Endothelial cell of umbilical vein (primary cell): ENCODE measurements around the gene PSMA5. TPM values are rescaled to one million over a fixed set of nuclear protein-coding genes. Genes with fewer than 3 reads are reported as not detected.

Source experiments
- BruUV-seq: library from RNA; stranded (reverse); fragments of 400-500 nt; replicated peaks from 2 replicates; lab custom pipeline; 2021; lab: Mats Ljungman, UMichigan
- CTCF ChIA-PET: fragments of 300-600, 350-600 bp; sonication (Branson Sonifier 250); formaldehyde crosslinking; loops from one replicate; lab custom pipeline; 2021; ENCODE audit warnings: antibody characterized with exemption, inconsistent platforms; lab: Charles Lee
- POLR2A ChIA-PET: fragments of 300-600, 350-600 bp; sonication (Branson Sonifier 250); formaldehyde crosslinking; loops from one replicate; lab custom pipeline; 2021; ENCODE audit warnings: antibody characterized with exemption, inconsistent platforms; lab: Charles Lee
- DNase-seq: peaks from one replicate; pipeline ENCODE4 v3.0.0-alpha.2; 2011; ENCODE audit warnings: low read depth, low spot score
- FAIRE-seq: peaks from 2 replicates; lab custom pipeline; 2011; peaks lifted over from hg19 to GRCh38; lab: Jason Lieb, UNC
- H2AFZ ChIP-seq: 2 replicates; pipeline ENCODE4 v1.6.0; 2012; ENCODE audit warnings: low read depth, low read length, control low read depth, inconsistent platforms
- H3K27ac ChIP-seq: 2 replicates; pipeline ENCODE4 v1.5.1; 2011; ENCODE audit warnings: low read depth, mild to moderate bottlenecking, control low read depth, low read length, moderate library complexity; ENCODE audit not compliant: insufficient read depth
- H3K27me3 ChIP-seq, 2 experiments: 2 replicates each; pipeline versions ENCODE4 v1.6.0 to v1.6.1; 2011; ENCODE audit warnings: low read length in 2 of 2, mixed read lengths in 1 of 2; ENCODE audit not compliant: control insufficient read depth in 2 of 2, insufficient read depth in 2 of 2
- H3K36me3 ChIP-seq, 2 experiments: 2 replicates in 1 of 2; 3 replicates in 1 of 2; pipeline ENCODE4 v1.5.1; 2011; ENCODE audit warnings: low read length in 2 of 2, mild to moderate bottlenecking in 1 of 2, moderate library complexity in 1 of 2; ENCODE audit not compliant: control insufficient read depth in 2 of 2, insufficient read depth in 2 of 2; ENCODE audit errors: extremely low read depth in 1 of 2
- H3K4me1 ChIP-seq: 3 replicates; pipeline ENCODE4 v1.5.1; 2011; ENCODE audit warnings: mild to moderate bottlenecking, low read length; ENCODE audit not compliant: control insufficient read depth, insufficient read depth; ENCODE audit errors: extremely low read depth
- H3K4me2 ChIP-seq: 2 replicates; pipeline ENCODE4 v1.6.1; 2011; ENCODE audit warnings: low read length, control low read depth, mixed read lengths; ENCODE audit not compliant: insufficient read depth
- H3K4me3 ChIP-seq, 3 experiments: fragments of 200-600 bp in 1 of 3; sonication (generic), shearing (Covaris generic) in 1 of 3; replicated peaks in 1 of 3; 2 replicates each; pipeline ENCODE4 v1.5.1; 2011 to 2016; ENCODE audit warnings: control low read depth in 3 of 3, low read length in 3 of 3, mild to moderate bottlenecking in 2 of 3, inconsistent platforms in 1 of 3, low read depth in 1 of 3, moderate library complexity in 1 of 3; ENCODE audit not compliant: insufficient read depth in 1 of 3
- H3K79me2 ChIP-seq: 2 replicates; pipeline ENCODE4 v1.6.0; 2012; ENCODE audit warnings: low read length, inconsistent platforms; ENCODE audit not compliant: control insufficient read depth, insufficient read depth
- H3K9ac ChIP-seq: replicated peaks from 2 replicates; pipeline ENCODE3; 2011; ENCODE audit warnings: low read length, control low read depth; ENCODE audit not compliant: insufficient read depth; ENCODE audit errors: extremely low read depth
- H3K9me1 ChIP-seq: replicated peaks from 3 replicates; pipeline ENCODE4 v1.6.0; 2011; ENCODE audit warnings: mild to moderate bottlenecking, low read length; ENCODE audit not compliant: control insufficient read depth, insufficient read depth; ENCODE audit errors: extremely low read depth
- H3K9me3 ChIP-seq: replicated peaks from 2 replicates; pipeline ENCODE4 v1.5.1; 2012; ENCODE audit warnings: low read length, inconsistent platforms; ENCODE audit not compliant: control insufficient read depth, insufficient read depth
- H4K20me1 ChIP-seq: replicated peaks from 2 replicates; pipeline ENCODE3; 2011; ENCODE audit warnings: mild to moderate bottlenecking, low read length; ENCODE audit not compliant: control insufficient read depth, insufficient read depth; ENCODE audit errors: extremely low read depth
- CTCF ChIP-seq, 2 donors: IDR thresholded peaks; 1 replicate in 1 of 2; 2 replicates in 1 of 2; pipeline ENCODE4 v1.5.1; 2011; ENCODE audit warnings: low read length in 2 of 2, mild to moderate bottlenecking in 2 of 2, moderate library complexity in 2 of 2, control low read depth in 1 of 2, inconsistent platforms in 1 of 2, low read depth in 1 of 2; ENCODE audit not compliant: insufficient read depth in 1 of 2; ENCODE audit errors: extremely low read depth in 1 of 2
- EZH2 ChIP-seq: IDR thresholded peaks from 2 replicates; pipeline ENCODE4 v1.6.1; 2012; ENCODE audit warnings: borderline replicate concordance, low read depth, mild to moderate bottlenecking, moderate library complexity, low read length, inconsistent platforms; ENCODE audit not compliant: severe bottlenecking
- FOS ChIP-seq: IDR thresholded peaks from 2 replicates; pipeline ENCODE4 v1.6.1; 2011; ENCODE audit warnings: mild to moderate bottlenecking, low read length, moderate library complexity, borderline replicate concordance; ENCODE audit not compliant: insufficient read depth
- GATA2 ChIP-seq: IDR thresholded peaks from 2 replicates; pipeline ENCODE4 v1.7.0; 2011; ENCODE audit warnings: low read depth, mild to moderate bottlenecking, moderate library complexity, mixed read lengths, low read length; ENCODE audit not compliant: insufficient read length, insufficient read depth
- JUN ChIP-seq: IDR thresholded peaks from 2 replicates; pipeline ENCODE4 v1.6.1; 2011; ENCODE audit warnings: borderline replicate concordance, low read depth; ENCODE audit not compliant: insufficient read length, insufficient read depth
- MAX ChIP-seq: IDR thresholded peaks from 2 replicates; pipeline ENCODE4 v1.6.1; 2011; ENCODE audit not compliant: insufficient read depth, insufficient read length
- MYC ChIP-seq: IDR thresholded peaks from one replicate; pipeline ENCODE4 v1.6.1; 2011; ENCODE audit warnings: mild to moderate bottlenecking, low read depth, low read length
- POLR2A ChIP-seq: IDR thresholded peaks from 2 replicates; pipeline ENCODE4 v1.6.1; 2012; ENCODE audit warnings: low read depth, mild to moderate bottlenecking, control low read depth, low read length
- POLR2AphosphoS5 ChIP-seq: IDR thresholded peaks from 2 replicates; pipeline ENCODE4 v1.6.1; 2012; ENCODE audit warnings: low read depth, mild to moderate bottlenecking, control low read depth, low read length, moderate library complexity; ENCODE audit not compliant: insufficient read depth
- dilution Hi-C: fragments of 300-500 bp; cut with MboI; formaldehyde crosslinking; loops from one replicate; pipeline ENCODE4 v1.15.0; 2019; ENCODE audit warnings: low sequenced_read_pairs; ENCODE audit not compliant: extremely low pct_ligation_motif_present
- intact Hi-C: fragments of 100-400 bp; cut with micrococcal nuclease; formaldehyde crosslinking; loops from one replicate; pipeline ENCODE4 v1.10.0; 2022
- polyA plus RNA-seq, 4 experiments: library from polyadenylated mRNA; depleted of rRNA in 3 of 4; stranded (reverse) in 3 of 4; unstranded in 1 of 4; fragments of >200 nt; gene quantifications; 2 replicates each; pipeline versions ENCODE4 v1.2.1 to v1.2.3, GENCODE V29; 2011 to 2012; ENCODE audit warnings: missing spikeins in 1 of 4
- total RNA-seq: library from RNA; stranded (reverse); gene quantifications from 2 replicates; pipeline ENCODE4 v1.2.3, GENCODE V29; 2021

PSMA5 gene
- total and polyA plus RNA-seq, 2 donors (not counting 3 experiments of a cell fraction or from before 2014, with no cell fraction given): 98.1 to 125 TPM

- H3K79me2 ChIP-seq: no peaks in the 10 kb centered on the region
- POLR2A ChIA-PET: no interaction called here
- CTCF ChIA-PET: no interaction called here
- intact Hi-C loops (no loop called here), dilution Hi-C loops (no loop called here)
- no TSS peak for BruUV-seq
- H3K9me1 ChIP-seq: no peaks in the 10 kb centered on the region
- H4K20me1 ChIP-seq: no peaks in the 10 kb centered on the region
- no peak overlapping the region for H3K9ac ChIP-seq
- H3K4me1 ChIP-seq: no peaks in the 10 kb centered on the region
- H3K36me3 ChIP-seq: no peaks in the 10 kb centered on the region
- TF ChIP-seq JUN (no peak), CTCF (IDR thresholded peaks at IDR 0.05; ENCODE audit: extremely low read depth in 1 of 2, insufficient read depth in 1 of 2, low read depth in 1 of 2, low read length in 2 of 2) (no peak), POLR2AphosphoS5 (no peak), MYC (no peak), MAX (no peak), FOS (no peak), POLR2A (no peak), EZH2 (no peak), GATA2 (no peak)
- no peak overlapping the region for H3K4me2 ChIP-seq
- no peaks in the 10 kb centered on the region for H3K9me3 ChIP-seq
- H3K4me3 ChIP-seq: no peak overlapping the region
- DNase-seq (no peak), FAIRE-seq (no peak)
- no peak overlapping the region for H3K27ac ChIP-seq
- H2AFZ ChIP-seq: no peak overlapping the region
- H3K27me3 ChIP-seq: peaks cover 27 to 48% of the 10 kb centered on the region in 2 experiments
Observed at GRCh38 chr1:109444346-109444745, 18.1 kb upstream of the PSMA5 start.
